Liver (tissue), 10 donors: ENCODE data around the gene FAM32A. TPM values are rescaled to one million over a fixed set of nuclear protein-coding genes. Genes with fewer than 3 reads are reported as not detected.

Source experiments
- DNase-seq: peaks from one replicate; pipeline ENCODE4 v3.0.0-alpha.2; 2017; ENCODE audit warnings: low spot score
- H3K27ac ChIP-seq, 2 donors: one replicate each; pipeline ENCODE4 v1.7.0; 2013; ENCODE audit warnings: inconsistent platforms in 2 of 2, low read length in 2 of 2, control low read depth in 1 of 2, low read depth in 1 of 2, mild to moderate bottlenecking in 1 of 2
- H3K27me3 ChIP-seq, 4 donors: one replicate each; pipeline versions ENCODE4 v1.6.1 to v1.7.0; 2013; ENCODE audit warnings: low read length in 3 of 4, inconsistent platforms in 1 of 4, mild to moderate bottlenecking in 1 of 4, moderate library complexity in 1 of 4; ENCODE audit not compliant: control insufficient read depth in 4 of 4, insufficient read depth in 4 of 4
- H3K36me3 ChIP-seq, 4 donors: one replicate each; pipeline versions ENCODE4 v1.6.1 to v1.7.0; 2013; ENCODE audit warnings: low read length in 3 of 4, mild to moderate bottlenecking in 3 of 4, low read depth in 1 of 4, moderate library complexity in 1 of 4; ENCODE audit not compliant: control insufficient read depth in 4 of 4, insufficient read depth in 3 of 4
- H3K4me1 ChIP-seq, 4 donors: one replicate each; pipeline versions ENCODE4 v1.6.1 to v1.7.0; 2013; ENCODE audit warnings: low read length in 3 of 4, mild to moderate bottlenecking in 3 of 4, moderate library complexity in 1 of 4; ENCODE audit not compliant: control insufficient read depth in 4 of 4, insufficient read depth in 4 of 4
- H3K4me3 ChIP-seq, 3 donors: one replicate each; pipeline versions ENCODE4 v1.6.1 to v1.7.0; 2013; ENCODE audit warnings: low read length in 3 of 3, control low read depth in 1 of 3, low read depth in 1 of 3, mild to moderate bottlenecking in 1 of 3
- H3K9ac ChIP-seq, 2 donors: one replicate each; pipeline ENCODE4 v1.7.0; 2013; ENCODE audit warnings: low read length in 2 of 2, mild to moderate bottlenecking in 2 of 2, moderate library complexity in 2 of 2, control low read depth in 1 of 2, low read depth in 1 of 2
- H3K9me3 ChIP-seq, 4 donors: one replicate each; pipeline versions ENCODE4 v1.6.1 to v1.7.0; 2013; ENCODE audit warnings: low read length in 3 of 4; ENCODE audit not compliant: control insufficient read depth in 4 of 4
- EGR1 ChIP-seq, 2 donors: IDR thresholded peaks; 2 replicates each; pipeline ENCODE4 v1.6.1; 2016 to 2018; ENCODE audit warnings: antibody characterized with exemption in 2 of 2, low read depth in 2 of 2
- FOXA1 ChIP-seq: IDR thresholded peaks from 2 replicates; pipeline ENCODE4 v1.6.1; 2016; ENCODE audit warnings: antibody characterized with exemption
- FOXA2 ChIP-seq: IDR thresholded peaks from 2 replicates; pipeline ENCODE4 v1.6.1; 2016; ENCODE audit warnings: antibody characterized with exemption
- GABPA ChIP-seq, 2 donors: IDR thresholded peaks in 1 of 2; conservative IDR thresholded peaks in 1 of 2; 2 replicates each; pipeline ENCODE4 v1.6.1; 2016; ENCODE audit warnings: antibody characterized with exemption in 2 of 2, mild to moderate bottlenecking in 1 of 2, moderate library complexity in 1 of 2
- HNF4A ChIP-seq, 2 donors: conservative IDR thresholded peaks; 2 replicates each; pipeline ENCODE4 v1.6.1; 2016; ENCODE audit warnings: antibody characterized with exemption in 2 of 2, mild to moderate bottlenecking in 2 of 2
- HNF4G ChIP-seq: IDR thresholded peaks from 2 replicates; pipeline ENCODE4 v1.6.1; 2016; ENCODE audit warnings: antibody characterized with exemption
- JUND ChIP-seq, 2 donors: IDR thresholded peaks; 2 replicates each; pipeline ENCODE4 v1.6.1; 2016; ENCODE audit warnings: antibody characterized with exemption in 2 of 2
- NR2F2 ChIP-seq: IDR thresholded peaks from 2 replicates; pipeline ENCODE4 v1.6.1; 2016; ENCODE audit warnings: antibody characterized with exemption
- RAD21 ChIP-seq, 2 donors: IDR thresholded peaks; 2 replicates each; pipeline ENCODE4 v1.6.1; 2016; ENCODE audit warnings: antibody characterized with exemption in 2 of 2, mild to moderate bottlenecking in 2 of 2
- RXRA ChIP-seq, 2 donors: IDR thresholded peaks; 2 replicates each; pipeline ENCODE4 v1.6.1; 2017 to 2018; ENCODE audit warnings: antibody characterized with exemption in 2 of 2, mild to moderate bottlenecking in 1 of 2
- SP1 ChIP-seq: IDR thresholded peaks from 2 replicates; pipeline ENCODE4 v1.6.1; 2018; ENCODE audit warnings: antibody characterized with exemption, mild to moderate bottlenecking
- TAF1 ChIP-seq: conservative IDR thresholded peaks from 2 replicates; pipeline ENCODE4 v1.6.1; 2016; ENCODE audit warnings: antibody characterized with exemption, mild to moderate bottlenecking
- YY1 ChIP-seq: IDR thresholded peaks from 2 replicates; pipeline ENCODE4 v1.6.1; 2016; ENCODE audit warnings: antibody characterized with exemption, mild to moderate bottlenecking
- WGBS: extraction: QIAGEN DNeasy Blood & Tissue Kit; methylation state at CpG from one replicate; pipeline ENCODE4 v1.1.7; 2013; 5-methylcytosine and 5-hydroxymethylcytosine counted together
- polyA plus RNA-seq, 2 donors: library from polyadenylated mRNA; stranded (reverse) in 1 of 2; unstranded in 1 of 2; fragments of 200-250 nt in 1 of 2; fragments of >200 nt in 1 of 2; fragmentation: Nextera tagmentation in 1 of 2; extraction: Ambion mirVana in 1 of 2; gene quantifications; one replicate each; pipeline versions ENCODE4 v1.2.1 to v1.2.3, GENCODE V29; 2013 to 2015
- small RNA-seq: library from RNA; depleted of rRNA; stranded (forward); fragments of <200 nt; gene quantifications from one replicate; pipeline ENCODE3, GENCODE V24; 2014
- total RNA-seq, 2 donors: library from RNA; depleted of rRNA; stranded (reverse); fragments of >200 nt; gene quantifications; one replicate each; pipeline ENCODE4 v1.2.3, GENCODE V29; 2014
- TF ChIP-seq, protein P1 (sequence below): IDR thresholded peaks from 2 replicates; pipeline ENCODE4 v1.6.1; 2016; ENCODE audit warnings: antibody characterized with exemption, mild to moderate bottlenecking
- TF ChIP-seq, protein P2 (sequence below): IDR thresholded peaks from 2 replicates; pipeline ENCODE4 v1.6.1; 2016; ENCODE audit warnings: antibody characterized with exemption
- TF ChIP-seq, protein P3 (sequence below): IDR thresholded peaks from 2 replicates; pipeline ENCODE4 v1.6.1; 2016; ENCODE audit warnings: antibody characterized with exemption
- TF ChIP-seq, protein P4 (sequence below): IDR thresholded peaks from 2 replicates; pipeline ENCODE4 v1.6.1; 2016; ENCODE audit warnings: antibody characterized with exemption
- TF ChIP-seq, protein P5 (sequence below): fragments of 150-350 bp; IDR thresholded peaks from 2 replicates; pipeline ENCODE4 v1.5.1; 2017; ENCODE audit warnings: improper control_type of control experiment, low read depth, low read length; ENCODE audit not compliant: missing input control
- donor health status: healthy.
- donor health status: healthy.
- donor health status: healthy.
- donor health status: healthy.
- donor health status: healthy.

The FAM32A gene
- total and polyA plus RNA-seq, 4 donors = 46.2 to 60.2 (median 52.4) TPM

DNA sequence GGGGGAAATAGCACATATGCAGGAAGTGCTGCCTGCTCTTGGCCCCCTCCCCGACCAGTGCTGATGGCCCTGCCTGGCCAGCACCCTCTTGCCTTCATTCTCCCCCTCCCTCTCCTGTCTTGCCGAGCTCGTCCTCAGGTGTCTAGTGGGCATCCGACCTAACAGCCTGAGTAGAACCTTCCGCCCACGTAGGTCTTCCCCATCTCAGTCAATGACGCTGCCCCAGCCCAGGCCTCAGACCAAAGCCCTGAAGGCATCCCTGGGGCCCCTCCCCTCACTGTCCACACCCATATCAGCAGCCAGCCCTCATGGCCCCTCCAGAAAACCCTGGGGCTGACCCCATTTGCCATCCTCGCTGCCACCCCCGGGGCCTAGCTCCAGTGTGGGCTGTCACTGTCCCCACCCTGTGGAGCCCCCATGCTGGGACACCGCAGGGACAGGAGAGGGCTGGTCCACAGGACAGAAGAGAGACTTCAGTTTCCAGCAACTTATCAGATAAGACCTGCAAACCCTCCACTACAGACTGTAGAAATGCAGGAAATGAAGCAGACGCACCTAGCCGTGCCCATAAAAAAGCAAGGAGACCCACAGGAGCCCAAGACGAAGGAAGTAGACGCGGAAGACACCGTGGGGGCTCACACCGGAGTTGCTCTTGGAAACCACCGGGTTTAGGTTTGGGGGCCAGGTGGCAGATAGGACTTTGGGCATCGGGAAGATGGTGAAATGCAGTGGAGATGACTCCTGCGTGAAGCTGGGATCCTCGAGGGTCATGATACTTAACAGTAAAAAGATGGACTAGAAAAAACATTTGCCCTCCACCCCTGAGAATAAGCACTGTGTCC, 50.8 kb downstream of the FAM32A start:
- no peaks in the 10 kb centered on the region for H3K9me3 ChIP-seq
- no peak for DNase-seq
- H3K27me3 ChIP-seq = no peaks in the 10 kb centered on the region
- peaks cover 10 to 45% (median 24%) of the 10 kb centered on the region in 4 donors for H3K36me3 ChIP-seq
- no peak overlapping the region for H3K27ac ChIP-seq
- TF ChIP-seq EGR1 (IDR thresholded peaks at IDR 0.05; ENCODE audit: low read depth in 2 of 2) = no peak
- no peak for TF ChIP-seq HNF4G
- TF ChIP-seq SP1 = no peak
- no peak for TF ChIP-seq FOXA2
- TF ChIP-seq HNF4A (conservative IDR thresholded peaks at IDR 0.05) = no peak
- no peak for TF ChIP-seq NR2F2
- no peak for TF ChIP-seq RAD21 (IDR thresholded peaks at IDR 0.05)
- TF ChIP-seq, protein P1, sequence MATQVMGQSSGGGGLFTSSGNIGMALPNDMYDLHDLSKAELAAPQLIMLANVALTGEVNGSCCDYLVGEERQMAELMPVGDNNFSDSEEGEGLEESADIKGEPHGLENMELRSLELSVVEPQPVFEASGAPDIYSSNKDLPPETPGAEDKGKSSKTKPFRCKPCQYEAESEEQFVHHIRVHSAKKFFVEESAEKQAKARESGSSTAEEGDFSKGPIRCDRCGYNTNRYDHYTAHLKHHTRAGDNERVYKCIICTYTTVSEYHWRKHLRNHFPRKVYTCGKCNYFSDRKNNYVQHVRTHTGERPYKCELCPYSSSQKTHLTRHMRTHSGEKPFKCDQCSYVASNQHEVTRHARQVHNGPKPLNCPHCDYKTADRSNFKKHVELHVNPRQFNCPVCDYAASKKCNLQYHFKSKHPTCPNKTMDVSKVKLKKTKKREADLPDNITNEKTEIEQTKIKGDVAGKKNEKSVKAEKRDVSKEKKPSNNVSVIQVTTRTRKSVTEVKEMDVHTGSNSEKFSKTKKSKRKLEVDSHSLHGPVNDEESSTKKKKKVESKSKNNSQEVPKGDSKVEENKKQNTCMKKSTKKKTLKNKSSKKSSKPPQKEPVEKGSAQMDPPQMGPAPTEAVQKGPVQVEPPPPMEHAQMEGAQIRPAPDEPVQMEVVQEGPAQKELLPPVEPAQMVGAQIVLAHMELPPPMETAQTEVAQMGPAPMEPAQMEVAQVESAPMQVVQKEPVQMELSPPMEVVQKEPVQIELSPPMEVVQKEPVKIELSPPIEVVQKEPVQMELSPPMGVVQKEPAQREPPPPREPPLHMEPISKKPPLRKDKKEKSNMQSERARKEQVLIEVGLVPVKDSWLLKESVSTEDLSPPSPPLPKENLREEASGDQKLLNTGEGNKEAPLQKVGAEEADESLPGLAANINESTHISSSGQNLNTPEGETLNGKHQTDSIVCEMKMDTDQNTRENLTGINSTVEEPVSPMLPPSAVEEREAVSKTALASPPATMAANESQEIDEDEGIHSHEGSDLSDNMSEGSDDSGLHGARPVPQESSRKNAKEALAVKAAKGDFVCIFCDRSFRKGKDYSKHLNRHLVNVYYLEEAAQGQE = no peak
- TF ChIP-seq RXRA (IDR thresholded peaks at IDR 0.05) = no peak
- TF ChIP-seq, protein P2, sequence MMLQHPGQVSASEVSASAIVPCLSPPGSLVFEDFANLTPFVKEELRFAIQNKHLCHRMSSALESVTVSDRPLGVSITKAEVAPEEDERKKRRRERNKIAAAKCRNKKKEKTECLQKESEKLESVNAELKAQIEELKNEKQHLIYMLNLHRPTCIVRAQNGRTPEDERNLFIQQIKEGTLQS = no peak
- TF ChIP-seq JUND (IDR thresholded peaks at IDR 0.05) = no peak
- no peak for TF ChIP-seq YY1
- no peak for TF ChIP-seq FOXA1
- TF ChIP-seq, protein P3, sequence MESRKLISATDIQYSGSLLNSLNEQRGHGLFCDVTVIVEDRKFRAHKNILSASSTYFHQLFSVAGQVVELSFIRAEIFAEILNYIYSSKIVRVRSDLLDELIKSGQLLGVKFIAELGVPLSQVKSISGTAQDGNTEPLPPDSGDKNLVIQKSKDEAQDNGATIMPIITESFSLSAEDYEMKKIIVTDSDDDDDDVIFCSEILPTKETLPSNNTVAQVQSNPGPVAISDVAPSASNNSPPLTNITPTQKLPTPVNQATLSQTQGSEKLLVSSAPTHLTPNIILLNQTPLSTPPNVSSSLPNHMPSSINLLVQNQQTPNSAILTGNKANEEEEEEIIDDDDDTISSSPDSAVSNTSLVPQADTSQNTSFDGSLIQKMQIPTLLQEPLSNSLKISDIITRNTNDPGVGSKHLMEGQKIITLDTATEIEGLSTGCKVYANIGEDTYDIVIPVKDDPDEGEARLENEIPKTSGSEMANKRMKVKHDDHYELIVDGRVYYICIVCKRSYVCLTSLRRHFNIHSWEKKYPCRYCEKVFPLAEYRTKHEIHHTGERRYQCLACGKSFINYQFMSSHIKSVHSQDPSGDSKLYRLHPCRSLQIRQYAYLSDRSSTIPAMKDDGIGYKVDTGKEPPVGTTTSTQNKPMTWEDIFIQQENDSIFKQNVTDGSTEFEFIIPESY = no peak
- TF ChIP-seq, protein P4, sequence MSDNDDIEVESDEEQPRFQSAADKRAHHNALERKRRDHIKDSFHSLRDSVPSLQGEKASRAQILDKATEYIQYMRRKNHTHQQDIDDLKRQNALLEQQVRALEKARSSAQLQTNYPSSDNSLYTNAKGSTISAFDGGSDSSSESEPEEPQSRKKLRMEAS = no peak
- TF ChIP-seq TAF1 = no peak
- TF ChIP-seq GABPA (IDR thresholded peaks at IDR 0.05 in 1 of 2, conservative IDR thresholded peaks at IDR 0.05 in 1 of 2) = no peak
- TF ChIP-seq, protein P5, sequence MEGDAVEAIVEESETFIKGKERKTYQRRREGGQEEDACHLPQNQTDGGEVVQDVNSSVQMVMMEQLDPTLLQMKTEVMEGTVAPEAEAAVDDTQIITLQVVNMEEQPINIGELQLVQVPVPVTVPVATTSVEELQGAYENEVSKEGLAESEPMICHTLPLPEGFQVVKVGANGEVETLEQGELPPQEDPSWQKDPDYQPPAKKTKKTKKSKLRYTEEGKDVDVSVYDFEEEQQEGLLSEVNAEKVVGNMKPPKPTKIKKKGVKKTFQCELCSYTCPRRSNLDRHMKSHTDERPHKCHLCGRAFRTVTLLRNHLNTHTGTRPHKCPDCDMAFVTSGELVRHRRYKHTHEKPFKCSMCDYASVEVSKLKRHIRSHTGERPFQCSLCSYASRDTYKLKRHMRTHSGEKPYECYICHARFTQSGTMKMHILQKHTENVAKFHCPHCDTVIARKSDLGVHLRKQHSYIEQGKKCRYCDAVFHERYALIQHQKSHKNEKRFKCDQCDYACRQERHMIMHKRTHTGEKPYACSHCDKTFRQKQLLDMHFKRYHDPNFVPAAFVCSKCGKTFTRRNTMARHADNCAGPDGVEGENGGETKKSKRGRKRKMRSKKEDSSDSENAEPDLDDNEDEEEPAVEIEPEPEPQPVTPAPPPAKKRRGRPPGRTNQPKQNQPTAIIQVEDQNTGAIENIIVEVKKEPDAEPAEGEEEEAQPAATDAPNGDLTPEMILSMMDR = no peak
- H3K4me3 ChIP-seq = no peak overlapping the region
- no peaks in the 10 kb centered on the region for H3K4me1 ChIP-seq
- WGBS = 91% methylated on average over 21 of the region's 21 CpGs
- H3K9ac ChIP-seq = no peak overlapping the region

Small RNA genes within 50 kb of the gene (small RNA-seq; reads per million reads assigned to genes)
- gene RF00017 = not detected

Other genes starting within 250 kb of the FAM32A start
- not detected for gene OR10H4, start 236.4 kb upstream of the FAM32A start, total RNA-seq
- gene OR10H4, start 236.4 kb upstream of the FAM32A start, polyA plus RNA-seq = not detected
- 10 to 100 TPM; 40.8 to 59.9 TPM for gene TPM4, start 108.9 kb upstream of the FAM32A start, total RNA-seq
- gene TPM4, start 108.9 kb upstream of the FAM32A start, polyA plus RNA-seq = 10 to 100 TPM; 19.8 to 46.0 TPM
- 10 to 100 TPM; 45.6 to 52.0 TPM for gene RAB8A, start 73.5 kb upstream of the FAM32A start, total RNA-seq
- gene RAB8A, start 73.5 kb upstream of the FAM32A start, polyA plus RNA-seq = 10 to 100 TPM; 38.0 to 43.1 TPM
- gene HSH2D, start 41.7 kb upstream of the FAM32A start, total RNA-seq = 1 to 10 TPM; 1.2 to 2.9 TPM
- 1 to 10 TPM in 1 of 2 donors, under 1 TPM in 1; 0.33 to 1.2 TPM for gene HSH2D, start 41.7 kb upstream of the FAM32A start, polyA plus RNA-seq
- not detected for gene CIB3, start 11.9 kb upstream of the FAM32A start, total RNA-seq
- gene CIB3, start 11.9 kb upstream of the FAM32A start, polyA plus RNA-seq = not detected
- 10 to 100 TPM; 25.4 to 62.2 TPM for gene AP1M1, start 12.5 kb downstream of the FAM32A start, total RNA-seq
- gene AP1M1, start 12.5 kb downstream of the FAM32A start, polyA plus RNA-seq = 10 to 100 TPM; 50.4 TPM
- 10 to 100 TPM in 1 of 2 donors, 1 to 10 TPM in 1; 4.0 to 11.2 TPM for gene KLF2, start 139.4 kb downstream of the FAM32A start, total RNA-seq
- gene KLF2, start 139.4 kb downstream of the FAM32A start, polyA plus RNA-seq = 1 to 10 TPM; 3.9 to 4.4 TPM